ENCODE data around the gene SLC17A7. TPM values are rescaled to one million over a fixed set of nuclear protein-coding genes. Genes with fewer than 3 reads are reported as not detected.

SLC17A7 gene
- total and polyA plus RNA-seq, 2 experiments from 2014 or later = 0.77 to 2.2 TPM

GRCh38 chr19:49387936-49388372 is 53.4 kb downstream of the SLC17A7 start, which contains the start of gene KASH5:
KASH5 (plus strand) TSS chr19:49388249; CDS start chr19:49390884, 2,635 bp downstream.
- Histone ChIP-seq H3K9me3 (ENCODE audit: low read depth) (no peaks in the 10 kb centered on the region), H3K4me3 (no peak within 1 kb of the TSS), H3K27ac (no peak within 1 kb of the TSS), H3K4me1 (ENCODE audit: low read depth) (no peaks in the 10 kb centered on the region), H3K36me3 (no peaks in the 10 kb centered on the region), H3K27me3 (no peaks in the 10 kb centered on the region)
- DNase-seq (ENCODE audit: low read depth in 1 of 2, low spot score in 1 of 2) = peak in 1 of 2 donors; percentile 77
- TF ChIP-seq CTCF (IDR thresholded peaks at IDR 0.05; ENCODE audit: low read depth, low read length) = no peak

GRCh38 chr19:49383599-49383998 is 57.7 kb downstream of the SLC17A7 start:
- Histone ChIP-seq H3K27ac (no peak overlapping the region), H3K36me3 (no peaks in the 10 kb centered on the region), H3K4me1 (ENCODE audit: low read depth) (no peaks in the 10 kb centered on the region), H3K4me3 (no peak overlapping the region), H3K9me3 (ENCODE audit: low read depth) (no peaks in the 10 kb centered on the region), H3K27me3 (no peaks in the 10 kb centered on the region)
- TF ChIP-seq CTCF (IDR thresholded peaks at IDR 0.05; ENCODE audit: low read depth, low read length) = no peak
- no peak for DNase-seq (ENCODE audit: low read depth in 1 of 2, low spot score in 1 of 2)

GRCh38 chr19:49382639-49383038 is 58.7 kb downstream of the SLC17A7 start:
- H3K4me3 ChIP-seq = no peak overlapping the region
- H3K27ac ChIP-seq = no peak overlapping the region
- H3K4me1 ChIP-seq (ENCODE audit: low read depth) = no peaks in the 10 kb centered on the region
- no peaks in the 10 kb centered on the region for H3K36me3 ChIP-seq
- H3K9me3 ChIP-seq (ENCODE audit: low read depth) = no peaks in the 10 kb centered on the region
- H3K27me3 ChIP-seq = no peaks in the 10 kb centered on the region
- DNase-seq (ENCODE audit: low read depth in 1 of 2, low spot score in 1 of 2) = no peak
- no peak for TF ChIP-seq CTCF (IDR thresholded peaks at IDR 0.05; ENCODE audit: low read depth, low read length)

- H3K27ac ChIP-seq = no peak overlapping the region
- TF ChIP-seq CTCF (IDR thresholded peaks at IDR 0.05; ENCODE audit: low read depth, low read length) = no peak
- no peaks in the 10 kb centered on the region for H3K27me3 ChIP-seq
- H3K36me3 ChIP-seq = no peaks in the 10 kb centered on the region
- no peak overlapping the region for H3K4me3 ChIP-seq
- no peak for DNase-seq (ENCODE audit: low read depth in 1 of 2, low spot score in 1 of 2)
- no peaks in the 10 kb centered on the region for H3K4me1 ChIP-seq (ENCODE audit: low read depth)
- no peaks in the 10 kb centered on the region for H3K9me3 ChIP-seq (ENCODE audit: low read depth)
Observed at GRCh38 chr19:49380391-49380790, 60.9 kb downstream of the SLC17A7 start.

Other genes with a start within 250 kb of the SLC17A7 start
- gene SLC6A16, start 116.3 kb downstream of the SLC17A7 start, total RNA-seq = 1.6 and 2.8 TPM in 2 replicates
- 4.0 and 6.5 TPM in 2 replicates for gene SLC6A16, start 116.3 kb downstream of the SLC17A7 start, polyA plus RNA-seq
- gene CD37, start 106.1 kb downstream of the SLC17A7 start, total RNA-seq = not detected in 2 replicates
- 11.9 and 17.9 TPM in 2 replicates for gene CD37, start 106.1 kb downstream of the SLC17A7 start, polyA plus RNA-seq
- gene TEAD2, start 79.1 kb downstream of the SLC17A7 start, total RNA-seq = 84.3 and 108 TPM in 2 replicates
- 82.9 and 111 TPM in 2 replicates for gene TEAD2, start 79.1 kb downstream of the SLC17A7 start, polyA plus RNA-seq
- gene DKKL1, start 77.7 kb downstream of the SLC17A7 start, total RNA-seq = 11.0 and 12.7 TPM in 2 replicates
- gene DKKL1, start 77.7 kb downstream of the SLC17A7 start, polyA plus RNA-seq = 14.0 and 17.6 TPM in 2 replicates
- 0.27 TPM in 1 of 2 replicates, not detected in the other for gene KASH5, start 53.3 kb downstream of the SLC17A7 start, total RNA-seq
- gene KASH5, start 53.3 kb downstream of the SLC17A7 start, polyA plus RNA-seq = 1.2 TPM in 1 of 2 replicates, not detected in the other
- 2.8 and 6.2 TPM in 2 replicates for gene PTH2, start 18.1 kb downstream of the SLC17A7 start, total RNA-seq
- 10.0 and 15.8 TPM in 2 replicates for gene PTH2, start 18.1 kb downstream of the SLC17A7 start, polyA plus RNA-seq
- gene GFY, start 16.1 kb downstream of the SLC17A7 start, total RNA-seq = 1.8 and 2.0 TPM in 2 replicates
- 5.0 and 8.4 TPM in 2 replicates for gene GFY, start 16.1 kb downstream of the SLC17A7 start, polyA plus RNA-seq
- gene PIH1D1, start 10.3 kb upstream of the SLC17A7 start, total RNA-seq = 145 and 200 TPM in 2 replicates
- 139 and 156 TPM in 2 replicates for gene PIH1D1, start 10.3 kb upstream of the SLC17A7 start, polyA plus RNA-seq
- 46.4 and 54.3 TPM in 2 replicates for gene ALDH16A1, start 11.7 kb upstream of the SLC17A7 start, total RNA-seq
- 24.1 and 37.3 TPM in 2 replicates for gene ALDH16A1, start 11.7 kb upstream of the SLC17A7 start, polyA plus RNA-seq
- 0.28 and 2.0 TPM in 2 replicates for gene FLT3LG, start 32.7 kb upstream of the SLC17A7 start, total RNA-seq
- gene FLT3LG, start 32.7 kb upstream of the SLC17A7 start, polyA plus RNA-seq = 0.86 and 2.6 TPM in 2 replicates
- 2,232 and 2,350 TPM in 2 replicates for gene RPL13A, start 46.1 kb upstream of the SLC17A7 start, total RNA-seq
- 752 and 964 TPM in 2 replicates for gene RPL13A, start 46.1 kb upstream of the SLC17A7 start, polyA plus RNA-seq
- gene RPS11, start 54.9 kb upstream of the SLC17A7 start, total RNA-seq = 2,191 and 3,526 TPM in 2 replicates
- gene RPS11, start 54.9 kb upstream of the SLC17A7 start, polyA plus RNA-seq = 619 and 678 TPM in 2 replicates
- gene FCGRT, start 71.1 kb upstream of the SLC17A7 start, total RNA-seq = 48.8 and 61.4 TPM in 2 replicates
- 54.7 and 62.2 TPM in 2 replicates for gene FCGRT, start 71.1 kb upstream of the SLC17A7 start, polyA plus RNA-seq
- gene RCN3, start 86.5 kb upstream of the SLC17A7 start, total RNA-seq = 12.8 and 15.2 TPM in 2 replicates
- gene RCN3, start 86.5 kb upstream of the SLC17A7 start, polyA plus RNA-seq = 9.4 and 10.5 TPM in 2 replicates
- 120 and 132 TPM in 2 replicates for gene NOSIP, start 139.0 kb upstream of the SLC17A7 start, total RNA-seq
- 181 and 193 TPM in 2 replicates for gene NOSIP, start 139.0 kb upstream of the SLC17A7 start, polyA plus RNA-seq
- 0.67 and 8.2 TPM in 2 replicates for gene PRRG2, start 139.8 kb upstream of the SLC17A7 start, total RNA-seq
- gene PRRG2, start 139.8 kb upstream of the SLC17A7 start, polyA plus RNA-seq = 0.10 and 0.29 TPM in 2 replicates
- 18.2 and 24.7 TPM in 2 replicates for gene PRR12, start 149.7 kb upstream of the SLC17A7 start, total RNA-seq
- 3.9 and 5.1 TPM in 2 replicates for gene PRR12, start 149.7 kb upstream of the SLC17A7 start, polyA plus RNA-seq
- 41.3 and 42.6 TPM in 2 replicates for gene RRAS, start 198.6 kb upstream of the SLC17A7 start, total RNA-seq
- 80.1 and 88.1 TPM in 2 replicates for gene RRAS, start 198.6 kb upstream of the SLC17A7 start, polyA plus RNA-seq
- 66.9 and 71.0 TPM in 2 replicates for gene SCAF1, start 200.7 kb upstream of the SLC17A7 start, total RNA-seq
- gene SCAF1, start 200.7 kb upstream of the SLC17A7 start, polyA plus RNA-seq = 16.4 and 19.3 TPM in 2 replicates
- 137 and 145 TPM in 2 replicates for gene IRF3, start 224.3 kb upstream of the SLC17A7 start, total RNA-seq
- gene IRF3, start 224.3 kb upstream of the SLC17A7 start, polyA plus RNA-seq = 37.6 and 38.4 TPM in 2 replicates
- 39.4 and 41.3 TPM in 2 replicates for gene BCL2L12, start 224.4 kb upstream of the SLC17A7 start, total RNA-seq
- gene BCL2L12, start 224.4 kb upstream of the SLC17A7 start, polyA plus RNA-seq = 55.5 and 59.4 TPM in 2 replicates
- gene PRMT1, start 235.7 kb upstream of the SLC17A7 start, total RNA-seq = 494 and 516 TPM in 2 replicates
- 398 and 431 TPM in 2 replicates for gene PRMT1, start 235.7 kb upstream of the SLC17A7 start, polyA plus RNA-seq
- 3.6 and 5.1 TPM in 2 replicates for gene ADM5, start 248.1 kb upstream of the SLC17A7 start, total RNA-seq
- gene ADM5, start 248.1 kb upstream of the SLC17A7 start, polyA plus RNA-seq = 1.1 and 2.2 TPM in 2 replicates
- 29.0 and 33.8 TPM in 2 replicates for gene CPT1C, start 249.6 kb upstream of the SLC17A7 start, total RNA-seq
- gene CPT1C, start 249.6 kb upstream of the SLC17A7 start, polyA plus RNA-seq = 26.5 and 31.7 TPM in 2 replicates